ENCODE data around the gene CYB561A3.
"Not testable (repeated sequence)": the region's sequence is repeated elsewhere in the genome, so short reads cannot be mapped to it uniquely, and the experiment has no call there.

Gene CYB561A3, protein sequence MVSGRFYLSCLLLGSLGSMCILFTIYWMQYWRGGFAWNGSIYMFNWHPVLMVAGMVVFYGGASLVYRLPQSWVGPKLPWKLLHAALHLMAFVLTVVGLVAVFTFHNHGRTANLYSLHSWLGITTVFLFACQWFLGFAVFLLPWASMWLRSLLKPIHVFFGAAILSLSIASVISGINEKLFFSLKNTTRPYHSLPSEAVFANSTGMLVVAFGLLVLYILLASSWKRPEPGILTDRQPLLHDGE

DNA sequence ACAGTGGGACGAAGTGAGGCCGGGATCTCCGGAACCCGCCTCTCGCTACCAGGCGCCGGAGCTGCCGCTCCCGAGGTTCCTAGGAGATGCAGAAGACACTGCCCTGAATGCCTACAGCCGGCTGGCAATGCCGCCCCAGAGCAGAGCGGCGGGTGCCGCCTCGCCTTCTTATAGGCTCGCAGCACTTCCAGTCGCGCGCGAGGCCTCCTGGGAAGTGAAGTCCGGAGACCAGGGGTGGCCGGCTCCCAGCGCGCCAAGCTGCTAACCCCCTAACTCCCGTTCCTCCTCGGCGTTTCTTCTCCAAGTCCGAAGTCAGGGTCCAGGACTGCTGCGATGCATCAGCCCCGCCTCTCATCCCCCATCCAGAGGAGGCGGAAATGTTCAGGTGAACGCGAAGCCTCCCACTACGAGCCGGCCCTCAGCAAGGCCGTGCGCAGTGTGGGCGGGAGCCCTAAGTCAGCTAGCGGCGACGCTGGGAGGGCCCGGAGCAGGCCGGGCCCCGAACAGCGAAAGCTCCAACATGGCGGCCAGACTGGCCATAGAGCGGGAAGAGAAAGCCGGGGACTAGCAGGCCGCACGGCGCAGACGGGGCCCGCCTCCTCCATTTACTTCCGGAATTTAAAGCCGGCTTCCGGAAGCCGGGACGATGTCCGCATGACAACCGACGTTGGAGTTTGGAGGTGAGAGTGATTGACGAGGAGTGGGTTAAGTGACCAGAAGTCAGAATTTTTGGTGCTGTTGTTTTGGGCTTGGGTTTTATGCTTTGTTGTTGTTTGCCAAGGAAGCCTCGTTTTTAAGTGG is at the start of gene CYB561A3, which contains the start of gene TMEM138:
Gene CYB561A3 (minus strand): TSS at position 142 of the 801 bp plus-strand sequence. CDS start 5,169 bp downstream, outside the sequence.
Gene TMEM138 (plus strand): TSS at position 634 of the 801 bp plus-strand sequence. CDS start 2,017 bp downstream, outside the sequence.
- peak; percentile 83 to 86 for DNase-seq

DNA sequence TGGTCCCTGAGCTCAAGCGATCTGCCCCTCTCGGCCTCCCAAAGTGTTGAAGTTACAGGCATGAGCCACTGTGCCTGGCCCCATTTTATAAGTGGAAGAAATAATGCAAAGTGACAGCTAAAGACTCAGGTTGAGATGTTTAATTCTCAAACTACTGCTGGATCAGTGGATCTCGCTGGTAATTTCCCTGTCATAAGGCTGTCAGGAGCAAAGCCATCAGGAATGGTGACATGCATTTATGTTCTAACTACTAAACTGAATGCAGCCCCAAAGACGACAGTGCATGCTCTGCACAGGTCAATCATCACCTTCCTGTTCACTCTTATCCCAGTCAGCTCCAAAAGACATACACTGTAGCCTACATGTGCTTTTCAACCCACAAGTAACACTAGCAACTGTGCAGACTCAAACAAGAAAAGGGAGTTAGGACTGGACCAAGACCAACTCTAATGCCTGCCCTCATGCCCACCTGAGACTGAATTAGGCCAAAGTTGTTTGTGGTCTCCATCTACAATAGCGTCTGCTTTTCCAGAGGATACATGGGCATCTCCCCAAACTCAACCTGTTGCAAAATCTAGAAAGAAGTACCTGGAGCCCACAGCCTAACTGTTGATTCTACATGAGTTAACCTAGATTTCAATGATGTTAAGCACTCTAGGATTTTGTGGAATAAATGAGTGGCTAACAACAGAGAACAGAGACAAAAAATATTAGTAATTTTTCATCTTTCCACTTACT is 45.5 kb upstream of the CYB561A3 start:
- DNase-seq = no peak

DNA sequence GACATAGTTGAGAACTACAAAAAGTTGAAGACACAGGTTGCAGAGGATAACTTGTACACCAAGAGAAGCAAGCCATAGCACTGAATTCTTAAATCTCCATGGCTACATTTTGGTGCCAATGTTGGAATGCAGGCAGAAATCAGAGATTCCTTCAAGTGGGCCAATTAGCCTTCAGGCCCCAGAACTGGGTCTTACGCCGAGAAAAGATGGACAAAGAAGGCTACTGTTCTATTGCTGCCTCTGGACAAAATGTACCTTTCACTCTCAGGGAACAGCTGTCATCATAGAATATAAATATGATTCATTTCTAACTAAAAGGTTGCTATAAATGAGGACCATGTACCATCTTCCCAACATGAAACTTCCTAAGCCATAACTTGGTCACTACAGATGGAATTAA is 44.4 kb upstream of the CYB561A3 start:
- no peak for DNase-seq

DNA sequence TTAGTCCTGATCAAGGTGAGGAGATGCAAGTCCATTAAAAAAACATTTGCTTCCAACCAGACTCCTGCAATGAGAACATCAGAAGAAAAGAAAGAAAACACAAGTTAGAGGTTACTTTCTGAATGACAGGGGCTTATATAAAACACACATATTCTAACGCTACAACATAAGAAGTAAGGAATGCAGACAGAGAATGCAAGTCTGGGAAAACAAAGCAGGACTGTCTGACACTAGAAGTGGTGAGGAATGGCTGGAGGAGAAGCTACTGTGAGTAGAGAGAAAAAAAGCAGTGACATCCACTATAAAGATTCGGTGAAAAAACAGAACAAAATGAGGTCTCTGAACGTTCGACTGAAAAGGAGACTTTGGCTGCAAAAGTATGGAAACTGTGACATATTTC is 43.0 kb upstream of the CYB561A3 start:
- DNase-seq = no peak

DNA sequence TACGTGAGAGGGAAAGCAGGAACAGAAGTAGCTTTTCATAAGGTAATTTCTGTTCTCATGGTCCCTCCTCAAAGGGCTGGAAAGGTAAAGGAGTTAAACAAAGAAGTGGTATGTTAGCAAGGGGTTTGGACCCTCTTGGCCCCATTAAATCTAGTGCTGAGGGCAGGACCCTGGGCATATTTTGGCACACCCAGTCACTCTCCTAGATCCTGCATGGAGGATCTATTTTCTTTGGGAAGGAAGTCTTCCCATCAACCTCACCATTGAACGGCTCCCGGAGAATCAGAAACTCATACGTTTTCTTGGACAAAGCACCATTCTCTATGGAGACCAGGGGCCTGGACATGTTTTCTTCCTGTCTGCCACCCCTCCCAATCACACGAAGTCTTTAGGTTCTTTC is 42.4 kb upstream of the CYB561A3 start:
- DNase-seq = no peak

DNA sequence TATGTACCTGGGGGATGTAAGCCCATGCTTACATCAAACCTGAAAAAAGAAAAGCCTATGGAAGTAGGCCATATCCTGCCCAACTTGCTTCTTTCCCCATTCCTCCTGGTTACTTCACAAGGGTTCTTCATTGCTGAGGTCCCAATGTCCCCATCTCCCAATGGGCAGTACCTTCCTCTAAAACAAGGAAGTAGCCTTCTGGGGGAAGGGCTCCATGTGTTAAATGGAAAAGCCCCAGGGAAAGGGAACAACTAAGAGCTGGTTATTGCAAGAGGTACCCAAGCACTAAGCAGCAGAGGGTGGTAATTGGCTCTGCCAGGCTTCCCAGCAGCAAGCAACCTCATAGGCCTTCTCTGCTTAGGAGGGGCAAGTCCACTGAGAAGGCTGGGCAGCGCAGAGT is 42.0 kb upstream of the CYB561A3 start:
- DNase-seq = no peak

DNA sequence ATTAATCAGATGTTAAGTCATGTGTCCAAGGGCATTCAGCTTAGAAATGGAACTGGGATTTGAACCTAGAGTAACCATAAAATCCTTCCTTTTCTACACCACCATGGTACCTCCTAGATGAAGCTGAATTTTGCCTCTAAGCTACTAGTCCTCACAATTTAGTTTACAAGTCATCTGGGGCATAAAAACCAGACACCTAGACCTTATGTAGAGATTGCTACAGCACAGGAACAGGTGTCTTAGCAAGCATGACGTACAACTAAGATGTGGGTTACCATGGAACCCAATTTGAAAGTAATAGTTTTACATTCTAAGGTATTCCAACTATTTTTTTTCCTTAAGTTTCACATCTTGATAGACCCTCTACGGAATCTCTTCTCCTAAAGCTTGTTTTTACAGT is 39.9 kb upstream of the CYB561A3 start:
- no peak for DNase-seq

DNA sequence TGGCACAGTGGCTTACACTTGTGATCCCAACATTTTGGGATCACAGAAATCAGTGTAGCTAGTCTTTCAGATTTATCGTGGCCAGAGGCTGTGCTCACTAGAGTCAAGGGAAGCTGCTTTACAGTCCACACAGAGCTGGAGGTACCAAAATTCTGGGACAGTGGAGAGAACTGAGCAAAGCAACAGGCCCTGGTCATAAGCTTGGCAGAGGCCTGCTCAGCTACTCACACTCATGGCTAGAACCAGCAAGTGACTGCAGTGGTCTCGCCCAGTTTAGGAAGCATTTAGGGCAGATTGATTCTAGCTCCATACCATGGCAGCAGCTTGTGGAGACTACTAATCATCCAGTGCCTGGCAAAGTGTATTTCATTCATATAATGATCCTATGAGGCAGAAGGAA is 39.5 kb upstream of the CYB561A3 start:
- no peak for DNase-seq

DNA sequence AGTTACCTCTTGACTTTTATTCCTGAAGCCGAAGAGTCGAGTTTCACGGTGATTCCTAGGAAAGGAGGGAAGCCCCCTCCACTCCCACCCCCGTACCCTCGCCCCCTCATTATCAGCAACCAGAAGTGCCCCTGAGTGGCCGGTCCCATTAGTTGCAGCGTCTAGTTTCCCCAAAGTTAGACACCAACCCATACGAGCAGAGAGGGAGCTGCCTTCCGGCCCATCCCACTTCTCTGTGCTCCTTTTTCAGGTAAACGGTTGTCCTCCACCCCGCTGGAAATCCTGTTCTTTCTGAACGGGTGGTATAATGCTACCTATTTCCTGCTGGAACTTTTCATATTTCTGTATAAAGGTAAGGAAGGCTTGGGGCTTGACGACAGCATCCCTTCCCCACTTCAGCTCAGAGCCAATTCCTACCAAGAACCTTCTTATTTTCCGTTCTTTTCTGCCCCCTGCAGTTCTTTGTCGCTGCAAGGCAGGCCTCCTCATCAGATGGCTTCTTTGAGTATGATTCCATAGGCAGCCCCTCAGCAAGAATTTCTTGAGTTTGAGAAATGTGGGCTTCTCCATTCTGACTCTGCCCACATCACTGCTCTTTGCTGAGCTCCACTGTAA is 31.4 kb upstream of the CYB561A3 start:
- peak in 1 of 2 experiments; percentile 20 for DNase-seq

DNA sequence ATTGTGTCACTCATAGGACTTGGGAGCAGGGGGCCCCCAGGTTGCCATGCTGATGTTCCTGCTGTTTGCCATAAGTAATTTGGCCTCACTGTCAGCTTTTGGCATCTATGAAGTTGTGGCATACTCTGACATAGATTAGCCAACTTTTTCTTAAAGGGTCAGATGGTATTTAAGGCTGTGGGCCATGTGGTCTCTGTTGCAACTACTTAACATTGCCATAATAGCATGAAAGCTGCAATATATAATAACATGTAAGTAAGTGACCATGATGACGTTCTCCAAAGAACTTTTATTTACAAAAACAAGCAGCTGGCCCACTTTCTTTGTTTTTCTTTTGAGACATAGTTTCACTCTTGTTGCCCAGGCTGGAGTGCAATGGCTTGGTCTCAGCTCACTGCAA is 28.5 kb upstream of the CYB561A3 start:
- no peak for DNase-seq

DNA sequence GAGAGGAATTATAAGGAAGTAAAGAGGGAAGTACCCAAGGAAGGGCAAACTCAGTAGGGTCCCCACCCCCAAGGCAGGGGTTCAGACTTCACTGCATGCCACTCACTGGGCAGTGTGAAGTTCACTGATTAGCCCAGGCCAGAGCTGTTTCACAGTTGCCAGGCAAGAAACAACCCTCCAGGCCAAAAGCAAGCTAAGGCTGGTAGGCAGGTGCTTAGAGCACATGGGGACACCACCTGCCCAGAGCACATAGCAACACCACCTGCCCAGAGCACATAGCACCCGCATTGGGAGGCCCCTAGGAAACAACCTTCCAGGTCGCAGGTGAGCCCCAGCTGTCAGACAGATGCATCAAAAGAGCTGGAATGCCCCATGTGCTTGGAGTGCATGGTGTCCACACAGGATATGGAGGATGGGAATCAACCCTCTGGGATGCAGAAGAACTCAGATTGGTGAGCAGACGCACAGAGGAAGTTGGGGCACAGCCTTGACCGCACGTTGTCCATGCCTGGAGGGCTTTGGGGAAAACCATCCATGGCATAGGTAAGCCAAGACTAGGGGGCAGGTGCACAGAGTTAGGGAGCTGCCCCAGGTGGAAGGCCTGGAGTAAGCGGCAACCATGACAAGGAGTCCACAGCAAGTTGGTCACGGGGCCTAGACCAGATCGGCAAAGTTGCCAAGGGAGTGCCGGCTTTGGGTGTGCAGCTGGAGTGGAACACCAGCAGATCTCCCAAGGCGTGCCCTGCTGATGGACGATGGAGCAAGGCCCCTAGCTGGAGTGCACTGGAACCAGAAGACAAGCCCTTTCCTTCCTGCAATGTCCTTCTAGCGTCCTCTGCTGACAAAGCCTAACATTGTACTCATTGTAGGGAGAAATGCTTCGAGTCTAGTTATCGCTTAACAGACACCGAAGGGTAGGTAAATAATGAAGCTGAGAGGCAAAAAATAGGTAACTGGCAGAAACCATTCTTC is 22.9 kb upstream of the CYB561A3 start:
- DNase-seq = no peak

DNA sequence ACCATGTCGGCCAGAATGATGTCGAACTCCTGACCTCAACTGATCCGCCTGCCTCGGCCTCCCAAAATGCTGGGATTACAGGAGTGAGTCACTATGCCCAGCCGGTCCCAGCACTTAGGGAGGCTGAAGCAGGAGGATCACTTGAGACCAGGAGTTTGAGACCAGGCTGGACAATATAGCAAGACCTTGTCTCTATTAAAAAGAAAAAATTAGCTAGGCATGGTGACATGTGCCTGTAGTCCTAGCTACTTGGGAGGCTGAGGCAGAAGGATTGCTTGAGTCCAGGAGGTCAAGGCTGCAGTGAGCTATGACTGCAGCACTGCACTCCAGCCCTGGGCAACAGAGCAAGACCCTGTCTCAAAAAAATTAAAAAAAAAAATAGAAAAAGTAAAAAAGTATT is 22.2 kb upstream of the CYB561A3 start:
- DNase-seq = not testable (repeated sequence)

DNA sequence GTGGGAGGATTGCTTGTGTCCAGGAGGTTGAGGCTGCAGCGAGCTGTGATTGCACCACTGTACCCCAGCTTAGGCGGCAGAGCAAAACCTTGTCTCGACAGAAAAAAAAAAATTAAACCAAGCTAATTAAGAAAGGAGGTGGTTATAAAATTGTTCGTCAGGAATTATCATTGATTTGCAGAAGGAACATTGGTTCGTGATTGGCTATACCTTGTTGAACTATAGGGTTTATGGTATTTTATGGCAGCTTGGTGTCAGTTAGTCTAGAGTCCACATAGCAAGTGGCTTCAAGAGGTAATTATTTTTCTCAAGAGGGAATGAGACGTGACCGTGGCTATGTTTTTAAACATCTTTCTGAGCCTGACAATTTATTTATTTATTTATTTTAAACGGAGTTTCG is 19.2 kb upstream of the CYB561A3 start:
- DNase-seq = no peak

DNA sequence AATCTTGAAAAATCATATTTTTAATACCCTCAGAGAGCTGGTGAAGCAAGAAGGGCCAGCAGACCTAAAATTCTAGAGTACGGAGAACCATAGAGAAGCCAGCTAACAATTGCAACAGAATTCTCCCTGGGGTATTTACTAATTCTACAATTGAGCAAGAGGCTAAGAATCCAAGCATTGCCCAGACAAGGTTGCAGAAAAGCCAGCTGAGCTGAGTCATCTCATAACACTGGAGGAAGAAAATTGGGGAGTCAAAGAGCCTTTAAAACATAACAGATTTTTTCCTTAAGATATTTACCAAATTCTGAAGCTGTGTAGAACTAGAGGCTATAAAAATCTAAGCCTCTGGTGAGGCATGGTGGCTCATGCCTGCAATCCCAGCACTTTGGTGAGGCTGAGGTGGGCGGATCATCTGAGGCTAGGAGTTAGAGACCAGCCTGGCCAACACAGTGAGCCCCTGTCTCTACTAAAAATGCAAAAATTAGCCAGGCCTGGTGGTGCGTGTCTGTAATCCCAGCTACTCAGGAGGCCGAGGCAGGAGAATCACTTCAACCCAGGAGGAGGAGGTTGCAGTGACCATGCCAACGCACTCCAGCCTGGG is 17.1 kb upstream of the CYB561A3 start:
- no peak for DNase-seq

DNA sequence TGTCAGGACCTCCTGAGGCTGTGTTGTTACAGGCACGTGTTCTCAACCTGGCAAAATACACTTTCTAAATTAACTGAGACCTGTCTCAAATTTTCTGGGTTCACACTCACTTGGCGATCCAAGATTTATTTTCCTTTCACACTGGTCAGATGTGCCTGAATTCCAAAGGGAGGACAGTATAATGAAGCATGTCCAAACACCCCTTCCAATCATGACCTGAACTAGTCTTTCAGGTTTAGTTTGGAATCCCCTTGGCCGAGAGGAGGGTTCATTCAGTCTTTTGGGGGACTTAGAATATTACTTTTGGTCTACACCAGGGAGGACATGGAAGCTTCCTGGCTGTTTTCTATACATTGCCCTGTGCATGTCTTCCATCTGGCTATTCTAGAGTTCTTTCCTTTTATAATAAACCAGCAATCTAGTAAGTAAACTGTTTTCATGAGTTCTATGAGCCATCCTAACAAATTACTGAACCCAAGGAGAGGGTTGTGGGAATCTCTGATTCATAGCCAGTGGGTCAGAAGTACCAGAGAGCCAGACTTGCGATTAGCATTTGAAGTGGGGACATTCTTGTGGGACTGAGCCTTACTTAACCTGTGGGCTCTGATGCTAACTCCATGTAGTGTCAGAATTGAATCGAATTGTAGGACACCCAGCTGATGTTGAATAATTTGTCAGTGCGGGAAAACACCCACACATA is 15.9 kb upstream of the CYB561A3 start:
- no peak for DNase-seq

DNA sequence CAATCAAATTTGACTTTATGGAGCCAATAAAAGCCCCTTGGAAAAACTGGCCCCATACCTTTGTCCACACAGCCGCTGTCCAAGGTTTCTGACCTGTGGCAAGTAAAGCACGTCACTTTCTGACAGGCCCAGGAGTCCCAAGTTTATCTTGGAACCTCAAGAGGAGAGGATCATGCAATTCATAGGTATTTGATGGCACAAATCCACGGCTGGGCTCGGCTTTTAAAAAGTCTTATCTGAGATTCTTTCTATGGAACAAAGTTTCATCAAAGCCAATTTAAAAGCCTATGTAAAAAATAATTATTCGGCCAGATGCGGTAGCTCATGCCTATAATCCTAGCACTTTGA is 14.1 kb upstream of the CYB561A3 start:
- DNase-seq = no peak

DNA sequence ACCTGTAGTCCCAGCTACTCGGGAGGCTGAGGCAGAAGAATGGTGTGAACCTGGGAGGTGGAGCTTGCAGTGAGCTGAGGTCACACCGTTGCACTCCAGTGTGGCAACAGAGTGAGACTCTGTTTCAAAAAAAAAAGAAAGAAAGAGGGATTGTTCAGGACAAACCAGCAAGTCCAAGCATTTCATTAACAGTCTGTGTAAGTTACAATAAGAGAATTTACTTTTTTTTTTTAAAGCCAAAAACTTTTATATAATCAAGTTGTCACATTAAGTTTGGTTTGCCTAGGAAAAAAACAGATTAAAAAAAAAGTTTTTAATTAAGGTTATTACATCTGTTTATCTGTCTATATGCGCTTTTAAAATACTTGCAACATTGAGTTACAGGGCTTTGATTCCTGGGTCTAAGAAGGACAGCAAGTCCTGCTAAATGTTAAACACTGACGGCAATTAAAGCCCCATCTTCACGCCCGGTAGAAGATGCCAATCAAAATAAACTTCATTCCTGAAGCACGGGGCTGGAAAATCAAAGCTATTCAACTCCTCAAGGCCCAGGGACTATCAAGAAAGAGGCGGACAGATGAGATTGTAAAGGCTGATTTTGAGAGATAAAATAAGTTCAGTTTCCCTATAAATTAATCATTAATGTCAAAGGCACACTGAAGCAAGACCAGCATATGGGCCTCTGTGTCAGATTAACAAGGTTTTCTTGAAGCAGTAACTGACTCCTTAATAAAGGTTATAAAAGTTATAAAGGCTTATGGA is 11.2 kb upstream of the CYB561A3 start:
- no peak for DNase-seq

DNA sequence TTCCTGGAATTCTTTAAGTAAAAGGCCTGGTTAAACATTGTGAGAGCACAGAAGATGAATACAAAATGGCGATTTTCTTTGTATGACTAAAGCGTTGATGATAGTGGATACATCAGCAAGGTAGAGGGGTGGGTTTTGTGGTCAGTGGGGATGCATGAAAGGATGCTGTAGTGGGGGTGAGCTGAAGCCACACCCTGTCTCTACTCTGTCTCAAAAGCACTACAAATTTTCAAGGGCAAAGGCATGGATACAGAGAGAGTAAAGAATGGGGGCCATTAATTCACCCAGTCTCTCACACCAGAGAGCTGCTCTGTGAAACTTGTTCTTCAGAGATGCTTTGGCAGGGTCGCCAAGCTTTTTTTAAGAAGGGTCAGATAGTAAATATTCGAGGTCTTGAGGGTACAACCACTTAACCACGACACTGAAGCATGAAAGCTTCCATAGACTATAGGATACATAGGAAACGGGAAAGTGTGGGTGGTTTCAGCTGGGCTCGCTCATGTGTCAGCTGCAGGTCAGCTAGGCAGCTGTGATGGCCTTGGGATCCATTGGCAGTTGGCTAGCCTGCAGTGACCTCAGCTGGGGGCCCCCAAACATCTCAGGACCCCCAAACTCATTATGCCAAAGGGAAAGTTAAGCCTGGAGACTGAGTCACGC is 8.8 kb upstream of the CYB561A3 start:
- no peak for DNase-seq

Data from stimulated activated CD4-positive, alpha-beta T cell treated with anti-CD3 and anti-CD28 coated beads, Interleukin-4, amount 100 ng/mL, for 4 hours (primary cell).